Stimulated activated CD4-positive, alpha-beta T cell treated with anti-CD3 and anti-CD28 coated beads, Interleukin-4, amount 100 ng/mL, for 24 hours (primary cell): ENCODE measurements around the gene TMEM203.
A peak's percentile ranks its signal among the peaks of the same experiment; 100 is the strongest.

Experiments
- DNase-seq: peaks from one replicate; pipeline ENCODE4 v3.0.0-alpha.2; 2020

TMEM203 gene

DNA sequence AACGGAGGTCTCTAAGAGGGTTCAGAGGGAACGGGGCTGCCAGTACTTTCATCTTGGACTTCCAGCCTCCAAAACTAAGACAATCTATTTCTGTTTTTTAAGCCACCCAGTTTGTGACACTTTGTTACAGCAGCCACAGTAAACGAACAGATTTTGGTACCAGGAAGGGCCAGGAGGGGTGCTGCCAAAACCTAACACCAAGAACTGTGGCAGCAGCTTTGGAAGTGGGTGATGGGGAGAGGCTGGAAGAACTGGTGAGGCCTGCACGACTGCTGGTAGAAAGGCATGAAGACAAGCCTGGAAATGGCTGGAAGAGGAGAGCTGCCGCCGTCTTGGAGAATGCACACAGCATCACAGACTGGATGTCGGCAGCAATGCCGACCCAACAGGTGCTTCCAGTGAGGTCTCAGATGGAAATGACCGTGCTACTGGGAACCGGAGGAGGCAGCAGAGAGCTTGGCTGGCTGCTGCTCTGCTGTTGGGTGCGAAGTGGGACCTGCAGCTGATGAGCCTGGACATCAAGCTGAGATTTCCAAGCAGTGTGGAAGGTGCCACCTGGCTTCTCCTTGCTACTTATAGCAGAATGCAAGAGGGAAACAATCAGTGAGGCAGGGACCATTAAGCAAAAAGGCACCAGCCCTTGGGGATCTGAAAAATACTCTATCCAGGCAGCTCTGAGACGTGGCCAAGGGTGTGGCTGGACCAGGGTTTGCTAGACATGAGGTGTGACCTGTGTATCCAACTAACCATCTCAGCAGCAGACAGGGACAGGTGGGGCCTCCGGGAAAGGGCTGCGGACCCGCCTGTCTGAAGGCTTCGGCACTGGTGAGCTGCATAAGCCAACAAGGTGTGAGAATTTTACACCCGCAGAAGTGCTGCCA lies 28.9 kb downstream of the TMEM203 start:
- peak; percentile 22 for DNase-seq

DNA sequence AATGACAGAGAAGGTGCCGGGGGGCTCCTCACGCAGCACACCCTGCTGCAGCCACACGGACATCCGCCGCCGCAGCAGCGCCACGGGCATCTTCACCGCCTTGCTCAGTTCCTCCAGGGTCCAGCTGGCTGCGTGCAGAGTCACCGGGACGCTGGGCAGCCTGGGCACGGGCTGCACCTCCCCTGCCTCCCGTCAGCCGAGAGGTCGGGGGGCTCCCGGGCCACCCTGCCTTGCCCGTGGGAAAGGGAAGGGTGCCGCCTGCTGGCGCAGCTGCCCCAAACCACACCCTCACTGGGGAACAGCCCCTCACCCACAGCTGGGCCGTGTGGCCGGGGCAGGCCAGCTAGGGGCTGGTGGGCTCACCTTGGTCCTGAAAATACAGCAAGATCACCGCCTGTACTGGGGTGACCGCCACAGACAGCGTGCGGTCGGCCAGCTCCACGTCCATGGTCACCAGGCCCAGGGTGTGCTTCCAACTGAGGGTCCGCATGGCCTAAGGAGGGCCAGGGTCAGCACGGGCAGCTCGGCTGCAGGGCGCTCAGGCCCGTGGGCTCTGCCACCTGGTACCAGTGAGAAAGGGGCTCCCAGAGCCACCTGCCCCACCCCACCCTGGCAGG lies 30.0 kb downstream of the TMEM203 start:
- no peak for DNase-seq

GRCh38 chr9:137174722-137175293 lies 30.6 kb downstream of the TMEM203 start:
- no peak for DNase-seq

- no peak for DNase-seq
Observed at GRCh38 chr9:137173796-137174664, 31.4 kb downstream of the TMEM203 start.

DNA sequence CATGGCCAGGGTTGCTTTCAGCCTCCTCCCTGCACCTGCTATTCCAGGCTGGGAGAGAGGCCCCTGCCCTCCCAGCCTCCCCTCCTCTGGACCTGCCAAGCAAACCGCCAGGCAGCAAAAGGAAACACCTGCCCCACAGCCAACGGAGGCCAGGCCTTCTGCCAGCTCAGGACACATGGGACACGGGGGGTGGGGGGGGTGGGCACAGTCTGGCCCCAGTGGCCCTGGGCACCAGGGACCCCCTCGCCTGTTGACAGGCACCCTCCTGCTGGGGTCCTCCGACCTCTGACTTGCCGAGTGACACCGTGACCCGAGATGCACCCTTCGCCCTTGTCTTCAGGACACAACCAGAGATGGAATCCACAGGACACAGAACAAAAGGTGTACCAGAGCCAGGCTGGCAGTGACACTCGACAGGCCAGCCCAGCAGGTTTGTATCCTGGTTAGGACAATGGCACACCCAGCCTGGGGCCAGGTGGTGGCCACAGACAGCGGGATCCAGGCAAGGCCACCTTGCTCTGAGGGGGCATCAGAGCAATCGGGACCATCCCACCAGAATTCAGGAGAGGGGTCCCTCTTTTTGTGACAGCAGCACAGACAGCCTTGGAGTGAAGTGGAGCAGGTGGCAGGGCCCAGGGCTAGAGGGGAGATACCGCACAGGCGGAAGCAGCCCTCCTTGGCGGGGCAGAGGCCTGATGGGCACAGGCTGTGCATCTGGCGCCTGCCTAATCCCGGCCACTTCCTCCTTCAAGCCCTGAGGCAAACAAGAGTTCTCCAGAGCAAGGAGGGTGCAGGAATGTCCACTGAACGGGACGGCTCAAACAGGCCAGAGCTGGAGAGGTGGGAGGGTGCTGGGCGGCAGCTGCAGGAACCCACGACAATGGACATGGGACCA lies 32.3 kb downstream of the TMEM203 start:
- DNase-seq, result no peak

DNA sequence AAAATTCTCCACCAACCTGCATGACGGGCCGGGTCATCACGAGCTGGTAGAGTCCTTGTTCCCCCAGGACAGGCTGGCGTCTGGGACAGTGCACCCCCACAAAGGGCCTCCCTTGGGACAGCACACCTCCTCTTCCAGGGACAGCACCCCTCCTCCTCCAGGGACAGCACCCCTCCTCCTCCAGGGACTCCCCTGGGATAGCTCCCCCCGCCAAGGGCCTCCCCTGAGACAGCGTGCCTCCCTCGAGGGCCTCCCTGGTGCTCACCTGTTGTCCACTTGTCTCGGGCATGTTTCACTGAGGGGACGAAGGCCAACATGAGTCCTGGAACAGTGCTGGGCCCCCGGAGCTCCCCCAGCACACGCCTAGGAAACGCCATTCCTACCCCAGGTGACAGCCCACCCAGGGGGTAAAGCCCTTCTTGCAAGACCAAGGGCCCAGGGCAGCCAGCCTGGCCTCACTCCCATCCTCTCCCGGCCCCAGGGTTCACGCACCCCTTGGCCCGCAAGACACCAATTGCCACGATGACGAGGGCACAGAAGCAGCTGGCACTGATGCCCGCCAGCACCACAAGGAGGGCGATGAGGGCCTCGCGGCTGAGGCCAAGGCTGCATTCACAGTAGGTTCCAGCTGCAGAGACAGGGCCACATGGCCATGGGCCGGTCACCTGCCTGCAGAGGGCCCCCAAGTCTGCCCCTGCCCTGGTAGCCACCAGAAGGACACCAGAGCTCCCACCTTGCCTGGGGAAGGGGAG lies 34.1 kb downstream of the TMEM203 start:
- no peak for DNase-seq

DNA sequence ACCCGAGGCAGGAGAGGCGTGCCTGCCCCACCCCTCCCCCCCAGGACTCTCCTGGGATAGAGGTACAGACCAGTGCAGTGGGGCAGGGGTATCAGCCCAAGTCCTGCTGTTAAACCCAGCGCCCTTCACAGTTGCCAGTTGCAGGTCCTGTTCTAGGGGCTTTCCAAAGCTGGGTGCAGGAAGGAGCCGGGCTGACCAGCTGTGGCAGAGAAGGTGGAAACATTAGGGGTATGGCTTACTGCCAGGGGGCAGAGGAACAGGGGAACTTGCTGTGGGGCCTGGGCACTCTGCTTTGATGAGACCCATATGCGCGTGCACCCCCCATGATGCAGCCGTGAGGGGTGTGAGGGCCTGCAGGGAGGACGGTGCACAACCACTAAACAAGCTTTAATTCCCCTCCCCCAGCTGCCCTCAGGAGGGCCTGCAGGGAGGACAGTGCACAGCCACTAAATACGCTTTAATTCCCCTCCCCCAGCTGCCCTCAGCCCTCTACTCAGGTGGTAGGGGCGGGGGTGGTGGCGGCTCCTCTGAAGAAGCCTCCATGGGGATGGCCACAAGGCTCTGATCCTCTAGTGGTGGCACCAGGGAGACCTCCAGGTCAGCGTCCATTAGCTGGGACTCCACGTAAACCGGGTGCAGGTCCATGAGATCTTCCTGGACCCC lies 34.8 kb downstream of the TMEM203 start:
- DNase-seq, result no peak

DNA sequence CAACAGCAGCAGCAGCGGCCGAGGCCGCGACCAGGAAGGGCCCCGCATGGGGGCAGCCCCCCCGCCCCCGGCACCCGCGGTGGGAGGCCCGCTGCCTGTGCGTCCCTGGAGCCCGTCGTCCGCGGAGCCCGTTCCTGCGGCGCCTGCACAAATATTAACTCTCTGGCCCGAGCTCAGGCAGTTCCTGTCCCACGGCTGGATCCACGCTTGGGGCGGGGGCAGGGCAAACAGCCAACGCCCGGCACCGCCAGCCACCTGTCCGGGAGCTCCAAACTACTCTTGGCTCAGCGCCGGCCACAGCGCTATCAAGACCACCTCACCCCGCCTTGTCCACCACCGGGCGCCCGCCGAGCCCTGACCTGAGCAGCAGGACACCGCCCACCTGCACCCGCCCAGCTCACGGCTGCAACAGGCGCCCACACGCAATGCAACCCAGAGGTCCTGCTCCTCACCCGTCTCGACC lies 35.5 kb downstream of the TMEM203 start, which contains the start of gene LRRC26:
TSS of gene LRRC26 (minus strand) at position 156 of the 463 bp plus-strand sequence. CDS start at position 48, 108 bp downstream.
- DNase-seq, result no peak

DNA sequence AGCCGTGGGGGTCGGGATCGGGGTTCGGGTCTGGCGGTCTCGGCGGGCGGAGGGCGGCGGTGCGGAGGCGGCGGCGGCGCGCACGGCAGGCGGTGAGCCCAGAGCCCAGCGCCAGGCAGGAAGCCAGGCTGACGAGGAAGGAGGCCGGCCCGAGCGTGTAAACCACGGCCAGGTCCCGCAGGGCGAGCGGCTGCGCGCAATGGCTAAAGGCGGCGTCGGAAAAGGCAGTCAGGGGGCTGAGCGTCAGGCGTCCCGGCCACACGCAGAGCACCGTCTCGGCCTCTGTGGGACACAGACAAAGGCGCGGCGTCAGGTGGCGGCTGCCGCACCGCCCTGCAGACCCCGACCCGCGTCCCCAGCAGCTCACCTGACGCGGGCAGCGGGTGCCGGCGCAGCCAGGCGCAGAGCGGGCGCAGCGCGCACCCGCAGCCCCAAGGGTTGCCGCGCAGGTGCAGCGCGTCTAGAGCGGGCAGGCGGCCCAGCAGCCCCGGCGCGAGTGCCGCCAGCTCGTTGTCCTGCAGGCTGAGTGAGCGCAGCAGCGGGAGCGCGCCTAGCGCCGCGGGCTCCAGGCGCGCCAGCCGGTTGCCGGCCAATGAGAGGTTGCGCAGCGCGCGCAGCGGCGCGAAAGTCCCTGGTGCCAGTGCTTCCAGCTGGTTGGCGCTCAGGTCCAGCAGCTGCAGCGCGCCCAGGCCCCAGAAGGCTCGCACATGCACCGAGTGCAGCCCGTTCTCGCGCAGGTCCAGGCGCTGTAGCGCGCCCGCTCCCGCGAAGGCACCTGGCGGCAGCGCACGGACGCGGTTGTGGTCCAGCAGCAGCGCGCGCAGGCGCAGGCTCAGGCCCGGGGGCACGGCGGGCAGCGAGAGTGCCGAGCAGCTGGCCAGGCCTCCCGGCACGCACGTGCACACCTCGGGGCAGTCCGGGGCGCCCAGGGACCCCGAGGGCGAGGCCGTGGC lies 36.3 kb downstream of the TMEM203 start:
- no peak for DNase-seq

DNA sequence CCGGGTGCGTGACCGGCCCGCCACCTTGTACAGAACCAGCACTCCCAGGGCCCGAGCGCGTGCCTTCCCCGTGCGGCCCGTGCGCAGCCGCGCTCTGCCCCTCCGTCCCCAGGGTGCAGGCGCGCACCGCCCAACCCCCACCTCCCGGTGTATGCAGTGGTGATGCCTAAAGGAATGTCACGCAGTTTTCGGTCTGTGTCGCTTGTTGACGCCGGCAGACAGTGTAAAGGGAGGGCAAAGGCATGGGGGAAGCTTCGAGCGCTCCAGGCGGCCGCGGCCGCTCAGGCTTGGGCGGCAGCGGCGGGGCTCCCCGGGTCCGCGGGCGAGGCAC lies 36.9 kb downstream of the TMEM203 start:
- DNase-seq, result no peak

GRCh38 chr9:137167747-137168572 lies 37.5 kb downstream of the TMEM203 start:
- no peak for DNase-seq

- no peak for DNase-seq
Observed at GRCh38 chr9:137167277-137167746, 38.1 kb downstream of the TMEM203 start.

DNA sequence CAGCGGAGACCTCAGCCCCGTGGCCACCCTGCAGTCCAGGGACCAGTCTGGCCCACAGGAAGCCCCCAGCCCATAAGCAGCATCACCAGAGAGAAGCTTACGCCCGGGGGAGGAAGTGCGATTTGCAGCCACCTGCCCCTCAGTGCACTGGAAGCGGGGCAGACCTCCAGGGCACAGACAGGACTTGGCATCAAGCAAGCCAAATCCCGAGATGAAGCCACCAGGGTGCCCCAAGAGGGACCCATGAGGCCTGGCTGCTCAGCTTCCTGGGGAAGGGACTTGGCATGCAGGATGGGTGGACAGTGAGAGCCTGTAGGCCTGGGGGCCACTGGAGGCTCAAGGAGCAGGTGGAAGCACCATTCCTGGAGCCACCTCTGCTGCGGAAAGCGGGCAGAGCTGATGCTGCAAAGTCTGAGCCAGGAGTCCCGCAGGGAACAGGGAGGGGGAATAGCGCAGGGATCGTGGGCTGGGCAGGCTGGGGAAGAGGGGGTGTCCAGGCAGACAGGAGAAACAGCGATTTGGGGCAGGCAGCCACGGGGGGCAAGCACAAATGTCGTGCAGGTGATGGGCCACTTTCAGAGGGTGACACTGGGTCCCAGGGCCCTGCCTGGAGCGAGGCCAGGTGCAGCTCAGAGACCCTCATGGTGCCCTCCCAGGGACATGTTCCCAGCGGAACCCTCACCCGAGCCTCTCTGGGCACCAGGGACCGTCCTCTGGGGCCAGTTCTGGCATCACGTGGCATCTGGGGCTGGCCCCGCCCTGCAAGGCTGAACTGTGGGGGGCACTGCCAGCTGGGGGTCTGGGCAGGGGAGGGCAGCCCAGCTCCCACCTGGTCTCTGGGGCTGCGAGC lies 38.8 kb downstream of the TMEM203 start:
- DNase-seq, result no peak

GRCh38 chr9:137165250-137165836 lies 40.1 kb downstream of the TMEM203 start:
- no peak for DNase-seq

DNA sequence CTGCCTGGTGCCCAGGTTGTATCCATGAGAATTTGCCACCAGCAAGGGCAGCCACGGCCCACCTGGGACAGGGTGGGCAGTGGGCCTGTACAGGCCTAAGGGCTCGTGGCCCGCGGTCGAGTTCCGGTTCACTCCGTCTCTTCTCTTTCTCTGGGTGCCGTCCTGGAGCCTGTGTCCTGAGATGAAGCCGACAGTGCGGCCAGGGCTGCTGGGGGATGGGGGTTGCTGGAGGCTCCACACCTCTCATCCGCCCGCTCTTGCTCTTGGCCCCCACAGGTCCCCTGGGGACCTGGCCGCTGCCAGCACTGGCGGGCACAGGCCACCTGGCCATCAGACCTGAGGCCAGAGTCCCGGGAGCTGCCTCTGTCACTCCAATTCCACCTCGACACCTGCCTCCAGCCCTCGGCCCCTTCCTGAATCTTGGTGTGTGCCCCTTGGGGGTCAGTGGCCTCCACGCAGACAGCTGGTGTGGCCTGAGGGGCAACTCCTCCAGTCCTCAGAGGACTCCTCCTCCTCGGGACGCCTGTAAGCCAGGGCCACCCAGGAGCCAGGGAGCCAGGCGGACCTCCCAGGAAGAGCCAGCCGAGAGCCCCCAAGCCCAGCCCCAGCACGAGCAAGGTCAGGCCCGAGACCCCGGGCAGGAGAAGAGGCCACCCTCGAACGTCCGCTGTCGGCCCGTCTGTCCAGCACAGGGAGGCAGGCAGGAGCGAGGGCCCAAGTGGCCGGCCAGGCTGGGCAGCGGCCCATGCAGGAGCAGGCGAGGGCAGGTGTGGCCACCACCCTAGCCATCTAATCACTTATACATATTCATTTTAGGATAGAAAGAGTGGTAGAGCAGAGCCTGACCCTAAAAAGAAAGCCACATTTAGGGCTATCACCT lies 40.8 kb downstream of the TMEM203 start:
- no peak for DNase-seq

- no peak for DNase-seq
Observed at GRCh38 chr9:137163805-137164204, 41.6 kb downstream of the TMEM203 start.
